Endodermal cell (in vitro differentiated cells): ENCODE results near the gene TAAR2. TPM values are rescaled to one million over a fixed set of nuclear protein-coding genes. Genes with fewer than 3 reads are reported as not detected.

Source experiments
- DNase-seq: peaks from one replicate; pipeline ENCODE4 v3.0.0-alpha.2; 2017
- H3K27ac ChIP-seq: 2 replicates; pipeline ENCODE4 v1.5.1; 2013; ENCODE audit warnings: mild to moderate bottlenecking, low read depth, low read length, moderate library complexity
- H3K27me3 ChIP-seq: 2 replicates; pipeline ENCODE4 v1.6.1; 2013; ENCODE audit warnings: mild to moderate bottlenecking, low read length, moderate library complexity; ENCODE audit not compliant: insufficient read depth, control insufficient read depth, poor library complexity, severe bottlenecking
- H3K36me3 ChIP-seq: 2 replicates; pipeline ENCODE4 v1.7.0; 2013; ENCODE audit warnings: mild to moderate bottlenecking, low read length, moderate library complexity; ENCODE audit not compliant: control insufficient read depth, insufficient read depth
- H3K4me1 ChIP-seq: one replicate; pipeline ENCODE4 v1.7.0; 2013; ENCODE audit warnings: low read length; ENCODE audit not compliant: control insufficient read depth, insufficient read depth
- H3K4me3 ChIP-seq: 2 replicates; pipeline ENCODE4 v1.5.1; 2013; ENCODE audit warnings: mild to moderate bottlenecking, low read length, moderate library complexity
- H3K9ac ChIP-seq: 2 replicates; pipeline ENCODE4 v1.6.1; 2013; ENCODE audit warnings: mild to moderate bottlenecking, low read length, moderate library complexity; ENCODE audit not compliant: poor library complexity, severe bottlenecking; ENCODE audit errors: extremely low read depth
- H3K9me3 ChIP-seq: 2 replicates; pipeline ENCODE4 v1.6.1; 2013; ENCODE audit warnings: mild to moderate bottlenecking, low read length, moderate library complexity; ENCODE audit not compliant: control insufficient read depth
- H3K27ac Mint-ChIP-seq: 2 replicates; pipeline ENCODE4 v1.8.0; 2020; ENCODE audit warnings: mixed read lengths
- H3K27me3 Mint-ChIP-seq: 2 replicates; pipeline ENCODE4 v1.8.0; 2021; ENCODE audit warnings: mild to moderate bottlenecking, mixed read lengths; ENCODE audit not compliant: insufficient read depth
- H3K36me3 Mint-ChIP-seq: 2 replicates; pipeline ENCODE4 v1.8.0; 2020; ENCODE audit warnings: low read depth, mixed read lengths
- H3K4me1 Mint-ChIP-seq: 2 replicates; pipeline ENCODE4 v1.8.0; 2020; ENCODE audit warnings: mixed read lengths
- H3K4me3 Mint-ChIP-seq: 2 replicates; pipeline ENCODE4 v1.8.0; 2020; ENCODE audit warnings: mild to moderate bottlenecking, moderate library complexity, mixed read lengths
- H3K9me3 Mint-ChIP-seq: 2 replicates; pipeline ENCODE4 v1.8.0; 2020; ENCODE audit warnings: mild to moderate bottlenecking, mixed read lengths
- WGBS, 2 experiments: methylation state at CpG; one replicate each; pipeline versions ENCODE4 v1.1.5 to v1.1.7; 2013; ENCODE audit warnings: missing lambda C conversion rate in 2 of 2, mixed read lengths in 1 of 2; ENCODE audit not compliant: insufficient coverage in 1 of 2, insufficient read length in 1 of 2; 5-methylcytosine and 5-hydroxymethylcytosine counted together
- total RNA-seq, 2 donors: library from RNA; stranded (reverse); fragmentation: NEBNext Ultra II Directional in 1 of 2; extraction: Animal tissue kit (Norgen Biotek cat#: 25700) in 1 of 2; gene quantifications; 2 replicates in 1 of 2; 3 replicates in 1 of 2; pipeline ENCODE4 v1.2.1, GENCODE V29; 2021
- TF ChIP-seq, protein P1 (sequence below): fragments of 200-600 bp; sonication (generic); conservative IDR thresholded peaks from 2 replicates; pipeline ENCODE4 v1.5.0; 2021; ENCODE audit warnings: antibody characterized with exemption, mild to moderate bottlenecking

Gene TAAR2
- total RNA-seq, 2 donors from 2014 or later, result not detected

DNA sequence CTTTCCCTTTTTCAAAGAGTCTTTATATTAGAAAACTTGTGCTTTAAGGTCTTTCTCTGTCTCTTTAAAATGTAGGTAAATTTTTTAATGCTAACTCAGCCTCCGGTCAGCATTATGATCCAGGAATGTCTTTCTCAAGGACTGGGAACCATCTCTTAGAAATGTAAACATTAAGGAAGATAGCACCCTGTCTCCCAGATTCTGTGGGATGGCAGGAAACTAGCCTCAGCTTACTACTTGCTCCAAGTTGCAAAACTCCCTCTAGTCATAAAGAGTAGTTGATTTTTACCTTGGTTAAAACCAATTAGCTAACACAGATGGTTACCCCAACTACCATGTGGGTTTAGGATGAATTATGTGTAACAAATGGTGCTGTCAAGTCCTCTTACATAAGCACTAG lies 39.6 kb upstream of the TAAR2 start:
- no peaks in the 10 kb centered on the region for H3K36me3 Mint-ChIP-seq
- WGBS, 2 experiments, result 85 to 100% methylated on average over 1 of the region's 1 CpG
- DNase-seq, result no peak
- H3K27ac Mint-ChIP-seq, result no peak overlapping the region
- H3K9me3 Mint-ChIP-seq, result no peaks in the 10 kb centered on the region
- peaks cover 2% of the 10 kb centered on the region for H3K4me1 Mint-ChIP-seq
- no peaks in the 10 kb centered on the region for H3K27me3 Mint-ChIP-seq
- TF ChIP-seq, protein P1, sequence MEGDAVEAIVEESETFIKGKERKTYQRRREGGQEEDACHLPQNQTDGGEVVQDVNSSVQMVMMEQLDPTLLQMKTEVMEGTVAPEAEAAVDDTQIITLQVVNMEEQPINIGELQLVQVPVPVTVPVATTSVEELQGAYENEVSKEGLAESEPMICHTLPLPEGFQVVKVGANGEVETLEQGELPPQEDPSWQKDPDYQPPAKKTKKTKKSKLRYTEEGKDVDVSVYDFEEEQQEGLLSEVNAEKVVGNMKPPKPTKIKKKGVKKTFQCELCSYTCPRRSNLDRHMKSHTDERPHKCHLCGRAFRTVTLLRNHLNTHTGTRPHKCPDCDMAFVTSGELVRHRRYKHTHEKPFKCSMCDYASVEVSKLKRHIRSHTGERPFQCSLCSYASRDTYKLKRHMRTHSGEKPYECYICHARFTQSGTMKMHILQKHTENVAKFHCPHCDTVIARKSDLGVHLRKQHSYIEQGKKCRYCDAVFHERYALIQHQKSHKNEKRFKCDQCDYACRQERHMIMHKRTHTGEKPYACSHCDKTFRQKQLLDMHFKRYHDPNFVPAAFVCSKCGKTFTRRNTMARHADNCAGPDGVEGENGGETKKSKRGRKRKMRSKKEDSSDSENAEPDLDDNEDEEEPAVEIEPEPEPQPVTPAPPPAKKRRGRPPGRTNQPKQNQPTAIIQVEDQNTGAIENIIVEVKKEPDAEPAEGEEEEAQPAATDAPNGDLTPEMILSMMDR, result no peak
- no peaks in the 10 kb centered on the region for H3K27me3 ChIP-seq
- H3K4me1 ChIP-seq, result no peaks in the 10 kb centered on the region
- H3K9ac ChIP-seq, result no peak overlapping the region
- no peak overlapping the region for H3K4me3 Mint-ChIP-seq
- no peaks in the 10 kb centered on the region for H3K36me3 ChIP-seq
- H3K9me3 ChIP-seq, result peaks cover 4% of the 10 kb centered on the region
- no peak overlapping the region for H3K4me3 ChIP-seq
- H3K27ac ChIP-seq, result no peak overlapping the region

DNA sequence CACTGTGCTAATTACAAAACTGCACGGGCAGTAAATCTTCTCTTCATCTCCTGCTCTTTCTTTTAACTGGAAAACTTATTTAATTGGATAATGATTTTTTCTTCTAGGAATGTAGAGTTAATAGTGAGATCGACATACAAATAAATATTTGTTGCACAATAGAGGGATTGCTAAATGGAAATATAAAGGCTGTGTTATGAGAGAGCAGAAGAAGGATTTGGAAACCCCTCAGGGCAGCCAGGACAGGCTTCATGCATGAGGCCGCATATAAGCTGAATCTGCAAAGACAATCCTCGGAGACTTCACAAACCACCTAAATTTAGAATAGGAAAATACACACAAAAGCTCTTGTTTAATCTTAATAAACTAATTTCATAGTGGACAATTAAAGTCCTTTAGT lies 37.8 kb upstream of the TAAR2 start:
- no peak overlapping the region for H3K27ac ChIP-seq
- no peaks in the 10 kb centered on the region for H3K27me3 ChIP-seq
- 83 to 96% methylated on average over 1 to 3 of the region's 4 CpGs for WGBS, 2 experiments
- no peak overlapping the region for H3K27ac Mint-ChIP-seq
- no peak for DNase-seq
- no peaks in the 10 kb centered on the region for H3K27me3 Mint-ChIP-seq
- no peaks in the 10 kb centered on the region for H3K36me3 ChIP-seq
- no peak overlapping the region for H3K4me3 ChIP-seq
- no peaks in the 10 kb centered on the region for H3K36me3 Mint-ChIP-seq
- peaks cover 2% of the 10 kb centered on the region for H3K4me1 Mint-ChIP-seq
- no peaks in the 10 kb centered on the region for H3K9me3 Mint-ChIP-seq
- peaks cover 4% of the 10 kb centered on the region for H3K9me3 ChIP-seq
- H3K4me3 Mint-ChIP-seq, result no peak overlapping the region
- H3K4me1 ChIP-seq, result no peaks in the 10 kb centered on the region
- TF ChIP-seq, protein P1, result no peak
- H3K9ac ChIP-seq, result no peak overlapping the region

DNA sequence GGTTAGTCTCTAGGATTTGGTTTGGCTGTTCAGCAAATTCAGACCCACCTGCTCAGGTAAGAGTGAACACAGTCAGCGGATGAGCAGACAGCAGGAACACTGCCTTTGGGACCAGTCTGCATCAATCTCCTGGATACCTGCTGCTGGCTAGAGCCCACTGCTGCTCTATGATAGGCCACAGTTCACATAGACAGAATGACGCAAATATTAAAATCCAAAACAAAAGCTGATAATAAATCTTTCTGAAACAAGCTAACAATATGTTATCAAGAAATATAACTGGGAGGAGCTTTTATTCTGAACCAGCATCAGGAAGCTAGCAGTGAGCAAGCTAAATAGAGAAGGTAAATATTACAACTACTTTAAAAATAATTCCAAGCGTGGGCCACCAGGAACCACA lies 35.0 kb upstream of the TAAR2 start, which contains the start of gene TAAR1:
Gene TAAR1, minus strand, starts transcription at position 101 of the 400 bp plus-strand sequence. CDS start 13,179 bp downstream, outside the sequence.
- Mint-ChIP-seq H3K4me1 (no peaks in the 10 kb centered on the region), H3K36me3 (no peaks in the 10 kb centered on the region), H3K9me3 (no peaks in the 10 kb centered on the region), H3K4me3 (no peak within 1 kb of the TSS), H3K27me3 (no peaks in the 10 kb centered on the region), H3K27ac (no peak within 1 kb of the TSS)
- H3K9me3 ChIP-seq, result no peaks in the 10 kb centered on the region
- 60 to 84% methylated on average over 1 to 3 of the region's 3 CpGs for WGBS, 2 experiments
- no peaks in the 10 kb centered on the region for H3K36me3 ChIP-seq
- TF ChIP-seq, protein P1, result no peak
- no peak for DNase-seq
- H3K4me3 ChIP-seq, result no peak within 1 kb of the TSS
- no peak within 1 kb of the TSS for H3K9ac ChIP-seq
- H3K4me1 ChIP-seq, result no peaks in the 10 kb centered on the region
- H3K27ac ChIP-seq, result no peak within 1 kb of the TSS
- no peaks in the 10 kb centered on the region for H3K27me3 ChIP-seq
